GM21723 (cell line): ENCODE measurements around the gene TP53AIP1.

Source experiments
- ATAC-seq: cut with Tn5 transposase; IDR thresholded peaks from one replicate; pipeline ENCODE4 v1.9.1; 2021; ENCODE audit warnings: mild to moderate bottlenecking, moderate library complexity; ENCODE audit not compliant: unreplicated experiment

Gene TP53AIP1

DNA sequence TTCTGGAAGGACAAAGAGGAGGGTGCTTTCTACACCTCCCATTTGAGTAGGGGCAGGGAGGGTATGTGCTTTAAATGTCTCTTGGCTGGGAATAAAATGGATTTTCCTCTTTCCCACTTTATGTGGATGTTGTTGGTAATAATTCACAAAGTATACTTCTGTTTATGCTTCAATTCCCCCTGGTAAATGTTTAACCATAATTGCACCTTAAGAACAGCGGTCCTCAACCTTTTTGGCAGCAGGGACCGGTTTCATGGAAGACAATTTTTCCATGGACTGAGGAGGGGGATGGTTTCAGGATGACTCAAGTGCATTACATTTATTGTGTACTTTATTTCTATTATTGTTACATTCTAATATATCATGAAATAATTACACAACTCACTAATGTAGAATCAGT is 4.0 kb upstream of the TP53AIP1 start:
- ATAC-seq = no peak

DNA sequence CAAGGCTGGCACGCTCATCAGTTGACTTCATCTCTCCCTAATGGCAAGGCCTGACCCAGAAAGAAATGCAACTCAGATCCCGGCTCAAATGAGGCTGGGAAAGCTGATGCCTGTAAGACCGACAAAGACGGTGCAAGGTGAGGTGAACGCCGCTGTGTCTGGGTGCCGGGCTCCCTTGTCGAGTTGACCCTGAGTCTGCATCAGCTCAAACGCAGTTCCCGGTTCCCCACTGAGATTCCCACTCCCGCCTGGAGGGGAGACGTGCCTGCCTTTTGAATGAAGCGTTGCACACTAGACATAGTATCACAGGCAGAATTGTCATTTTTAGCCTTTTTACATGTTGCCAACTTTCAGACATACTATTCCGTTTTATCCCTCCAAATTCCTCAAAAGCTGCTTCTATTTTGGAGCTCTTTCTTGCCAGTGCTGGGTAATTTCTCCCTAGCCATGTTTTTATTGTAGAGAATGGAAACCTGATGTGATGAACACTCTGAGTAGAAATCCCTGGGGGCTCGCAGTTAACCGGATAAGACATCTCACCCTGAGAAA is 831 bp upstream of the TP53AIP1 start:
- no peak for ATAC-seq

DNA sequence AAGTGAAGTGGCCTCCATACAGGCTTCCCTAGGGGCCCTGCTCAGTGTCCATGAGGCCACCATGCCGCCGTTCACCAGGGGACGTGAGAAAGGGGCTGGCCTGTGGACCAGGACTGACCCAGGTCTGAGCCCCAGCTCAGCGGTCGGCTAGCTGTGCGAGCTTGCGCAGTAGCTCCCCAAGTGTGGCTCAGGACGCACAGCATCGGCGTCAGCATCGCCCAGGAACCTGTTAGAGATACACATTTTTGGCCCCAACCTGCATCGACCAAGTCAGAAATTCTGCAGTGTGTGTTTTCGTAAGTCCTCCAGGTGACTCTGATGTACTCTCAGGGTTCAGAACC is 429 bp downstream of the TP53AIP1 start:
- no peak for ATAC-seq

DNA sequence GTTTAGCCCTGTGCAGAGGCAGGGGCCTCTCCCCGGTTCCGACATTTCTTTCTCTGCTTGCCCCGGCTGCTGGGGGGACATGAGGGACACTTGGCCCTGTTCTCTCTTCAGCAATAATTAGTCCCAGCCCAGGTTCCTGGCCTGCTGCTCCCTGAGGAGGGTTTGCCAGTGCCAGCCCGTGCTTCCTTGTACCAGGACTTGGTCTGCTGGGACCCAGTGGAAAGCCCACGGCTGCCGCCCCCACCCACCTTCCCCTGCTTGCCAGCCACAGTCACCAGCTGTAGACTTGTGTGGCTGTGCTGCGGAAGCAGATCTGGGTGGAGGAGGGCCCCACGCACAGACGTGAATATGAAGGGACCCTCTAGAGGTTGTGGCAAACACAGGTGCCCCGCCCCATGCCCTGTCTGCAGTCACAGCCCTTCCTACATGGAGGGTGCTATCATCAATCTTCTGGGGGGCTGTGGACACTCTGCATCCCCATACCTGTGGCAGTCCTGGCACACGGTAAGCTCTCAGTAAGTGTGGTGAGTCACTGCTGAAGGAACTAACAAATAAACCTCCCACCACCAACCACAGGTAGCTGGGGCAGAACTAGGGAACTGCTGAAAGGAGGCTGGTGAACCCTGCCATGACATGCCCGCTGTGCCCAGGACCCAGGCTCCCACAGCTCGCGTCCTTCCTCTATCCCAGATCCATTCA is 949 bp downstream of the TP53AIP1 start:
- no peak for ATAC-seq

DNA sequence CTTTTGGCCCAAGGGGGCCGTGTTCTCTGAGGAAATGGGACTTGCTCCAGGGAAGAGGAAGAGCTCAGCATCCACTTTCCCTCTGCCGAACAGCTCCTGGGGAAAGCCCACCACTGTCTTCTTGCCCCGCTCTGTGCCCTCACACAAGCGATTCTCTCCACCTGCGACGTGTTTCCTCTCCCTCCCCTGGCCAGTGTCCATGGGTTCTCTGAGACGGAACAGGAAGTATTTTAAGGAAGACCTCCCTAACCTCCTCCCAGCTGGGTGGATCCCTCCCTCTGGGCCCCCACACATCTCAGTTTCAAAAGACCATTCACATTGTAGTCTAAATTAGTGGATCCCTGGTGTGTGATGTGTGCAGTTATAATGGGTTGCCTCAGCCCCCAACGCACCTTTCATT is 1.6 kb downstream of the TP53AIP1 start:
- ATAC-seq = no peak

DNA sequence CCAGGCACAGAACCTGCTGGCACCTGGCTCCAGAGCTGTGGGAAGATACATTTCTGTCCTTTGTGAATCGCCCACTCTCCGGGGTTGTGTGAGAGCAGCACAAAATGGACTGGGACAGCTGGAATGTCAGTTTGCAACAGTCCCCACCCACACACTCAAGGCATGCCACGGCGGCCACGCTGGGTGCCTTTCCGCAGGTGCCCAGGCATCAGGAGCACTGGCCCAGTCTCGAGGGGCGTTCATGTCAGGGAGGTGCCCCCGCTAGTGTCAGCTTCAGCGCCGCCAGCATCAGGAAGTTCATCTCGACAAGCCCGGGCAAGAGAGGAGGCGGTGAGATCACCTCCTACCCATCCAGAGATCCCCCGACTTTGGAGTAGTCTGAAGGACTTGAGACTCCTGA is 2.1 kb downstream of the TP53AIP1 start:
- no peak for ATAC-seq

DNA sequence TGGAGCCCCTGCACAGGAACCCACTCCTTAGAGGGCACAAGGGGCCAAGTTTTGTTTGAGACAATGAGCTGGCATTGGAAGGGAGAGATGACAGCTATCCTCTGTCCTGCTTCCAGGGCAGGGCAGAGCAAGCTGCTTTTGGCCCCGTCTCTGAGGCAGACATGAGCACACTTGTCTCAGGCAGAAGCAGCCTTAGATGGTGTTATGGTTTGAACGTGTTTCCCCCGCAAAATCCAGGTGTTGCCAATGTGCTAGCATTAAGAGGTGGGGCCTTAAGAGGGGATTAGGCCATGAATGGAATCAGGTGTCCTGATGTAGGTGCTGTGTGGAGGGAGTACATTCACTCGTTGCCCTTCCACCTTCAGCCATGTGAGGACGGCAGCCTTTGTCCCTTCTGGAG is 2.5 kb downstream of the TP53AIP1 start:
- no peak for ATAC-seq

DNA sequence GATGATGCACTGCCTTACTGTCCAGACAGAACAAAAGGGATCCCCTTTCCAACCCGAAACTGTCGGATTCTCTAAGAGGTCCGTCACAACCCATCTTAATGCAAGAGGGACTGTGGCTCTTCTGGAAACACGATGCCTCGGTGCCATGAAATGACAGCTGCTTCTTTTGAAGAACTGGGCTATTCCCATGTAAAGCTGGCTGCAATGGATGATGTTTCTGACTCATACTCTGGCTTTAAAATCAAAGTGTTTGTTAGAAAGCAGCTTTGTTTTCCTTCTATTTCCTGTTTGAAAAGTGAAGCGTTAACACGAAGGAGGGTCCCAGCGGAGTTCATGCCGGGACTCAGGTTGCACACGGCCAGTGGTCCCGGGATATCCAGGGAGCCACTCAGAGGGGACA is 3.1 kb downstream of the TP53AIP1 start:
- no peak for ATAC-seq

DNA sequence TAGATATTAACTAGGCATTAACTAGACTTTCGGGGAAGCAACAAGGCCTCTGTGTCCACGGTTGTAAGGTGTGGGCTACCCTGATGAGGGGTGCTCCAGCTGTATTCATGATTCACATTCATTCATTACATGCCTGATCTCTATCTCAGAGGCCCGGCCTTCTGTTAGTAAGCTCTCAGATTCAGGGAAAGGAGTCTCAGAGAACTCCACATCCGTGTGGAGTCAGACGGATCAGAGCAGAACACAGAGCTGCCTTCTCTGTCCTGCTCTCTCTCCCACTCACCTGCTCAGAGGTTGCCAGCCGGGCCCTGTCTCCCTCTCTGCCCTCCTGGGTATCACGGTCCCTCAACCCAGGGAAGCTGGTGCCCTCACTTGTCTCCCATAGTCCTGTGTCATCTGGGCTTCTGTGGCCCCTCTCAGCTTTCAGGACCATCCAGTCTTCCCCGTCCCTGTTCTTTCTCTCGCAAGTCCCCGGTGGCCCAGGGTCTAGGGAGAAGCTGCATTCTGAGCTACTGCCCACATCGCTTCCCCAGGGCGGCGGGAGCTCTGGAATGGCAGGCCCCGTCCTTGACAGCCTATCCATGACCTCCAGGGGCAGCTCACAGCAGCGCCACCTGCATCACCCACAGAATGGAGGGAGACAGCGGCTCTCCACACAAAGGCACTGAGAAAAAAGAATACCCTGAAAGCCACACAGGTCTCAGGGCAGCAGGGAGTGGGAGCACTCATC is 4.3 kb downstream of the TP53AIP1 start:
- ATAC-seq = no peak

DNA sequence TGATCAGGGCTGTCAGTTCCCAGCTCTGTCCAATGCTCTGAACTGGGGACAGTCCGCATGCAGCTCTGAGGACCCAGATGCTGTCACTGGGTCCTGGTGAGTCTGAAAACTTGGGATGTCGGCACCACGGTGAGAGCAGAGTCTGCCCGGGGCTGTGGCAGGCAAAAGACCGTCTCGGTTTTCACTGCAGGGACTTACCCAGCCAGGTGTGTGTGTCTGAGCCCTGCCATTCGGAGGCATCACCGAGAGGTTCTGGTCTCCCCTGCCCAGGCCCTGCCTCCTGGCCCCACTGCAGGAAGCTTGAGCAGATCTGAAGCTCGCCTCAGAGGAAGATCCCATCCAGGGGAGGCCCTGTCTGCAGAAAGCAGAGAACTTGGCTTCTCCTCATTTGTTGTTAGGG is 5.2 kb downstream of the TP53AIP1 start:
- no peak for ATAC-seq

DNA sequence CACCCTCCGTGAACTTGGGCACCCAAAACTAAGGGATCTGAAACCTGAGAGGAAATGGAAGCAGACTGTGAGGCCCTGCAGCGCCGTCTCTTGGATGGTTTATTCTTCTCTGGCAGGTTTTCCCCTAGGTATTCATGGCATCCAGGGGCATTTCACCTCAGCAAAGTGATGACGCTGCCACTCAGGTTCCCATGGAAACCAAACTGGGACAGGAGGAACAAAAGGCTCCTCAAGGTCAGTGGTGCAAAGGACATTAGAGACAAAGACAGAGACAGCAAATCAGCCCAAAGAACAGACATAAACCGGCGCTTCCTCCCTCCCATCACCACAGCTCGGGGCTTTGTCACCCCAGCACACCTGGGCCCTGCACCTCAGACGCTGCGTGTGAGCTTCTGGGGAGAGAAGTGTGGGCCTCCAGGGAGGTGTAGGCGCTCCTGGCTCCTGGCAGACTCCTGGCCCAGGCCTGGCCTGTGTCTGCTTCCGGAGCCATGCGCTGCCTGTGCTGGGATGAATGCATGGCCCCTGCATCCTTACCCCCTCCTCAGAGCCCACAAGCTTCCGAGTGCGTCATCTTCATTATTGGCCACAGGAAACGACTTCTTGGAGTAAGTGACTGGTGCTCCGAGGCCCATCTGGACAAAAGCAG is 5.9 kb downstream of the TP53AIP1 start:
- no peak for ATAC-seq

DNA sequence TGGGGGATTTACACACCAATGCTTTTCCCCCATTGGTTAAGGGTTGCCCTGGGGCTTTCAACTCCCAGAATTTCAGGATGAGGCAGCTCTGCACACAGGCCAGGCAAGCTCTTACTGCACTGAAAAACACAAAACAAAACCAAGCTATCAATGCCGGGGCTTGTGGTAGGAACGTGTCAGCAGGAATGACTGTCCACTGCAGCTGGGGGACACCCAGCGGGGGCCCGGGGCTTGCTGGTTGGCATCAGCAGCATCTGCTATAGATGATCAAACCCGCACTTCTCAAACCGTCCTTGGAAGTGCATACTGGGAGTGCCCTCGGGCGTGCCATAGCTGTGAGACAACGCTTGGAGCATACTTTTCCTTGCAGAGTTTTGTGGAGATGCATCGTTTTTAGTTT is 7.7 kb downstream of the TP53AIP1 start:
- ATAC-seq = no peak

DNA sequence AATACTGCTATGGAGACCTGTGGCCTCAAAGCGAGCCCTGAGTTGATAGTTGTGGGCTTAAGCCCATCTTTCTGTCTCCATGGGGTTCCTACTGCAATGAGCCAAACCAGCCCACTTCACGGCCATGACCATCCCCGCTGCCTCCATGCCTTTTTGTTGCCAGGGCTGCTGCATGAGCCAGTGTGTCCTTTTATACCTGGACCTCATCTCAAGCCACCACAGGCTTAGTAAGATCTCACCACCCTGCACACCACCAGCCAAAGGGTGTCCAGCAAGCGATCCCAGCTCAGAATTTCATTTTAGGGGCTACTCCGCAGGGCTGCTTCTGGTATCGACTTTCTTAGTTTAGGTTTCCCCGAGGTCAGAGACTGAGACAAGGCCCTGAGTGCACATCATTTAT is 8.3 kb downstream of the TP53AIP1 start:
- no peak for ATAC-seq

DNA sequence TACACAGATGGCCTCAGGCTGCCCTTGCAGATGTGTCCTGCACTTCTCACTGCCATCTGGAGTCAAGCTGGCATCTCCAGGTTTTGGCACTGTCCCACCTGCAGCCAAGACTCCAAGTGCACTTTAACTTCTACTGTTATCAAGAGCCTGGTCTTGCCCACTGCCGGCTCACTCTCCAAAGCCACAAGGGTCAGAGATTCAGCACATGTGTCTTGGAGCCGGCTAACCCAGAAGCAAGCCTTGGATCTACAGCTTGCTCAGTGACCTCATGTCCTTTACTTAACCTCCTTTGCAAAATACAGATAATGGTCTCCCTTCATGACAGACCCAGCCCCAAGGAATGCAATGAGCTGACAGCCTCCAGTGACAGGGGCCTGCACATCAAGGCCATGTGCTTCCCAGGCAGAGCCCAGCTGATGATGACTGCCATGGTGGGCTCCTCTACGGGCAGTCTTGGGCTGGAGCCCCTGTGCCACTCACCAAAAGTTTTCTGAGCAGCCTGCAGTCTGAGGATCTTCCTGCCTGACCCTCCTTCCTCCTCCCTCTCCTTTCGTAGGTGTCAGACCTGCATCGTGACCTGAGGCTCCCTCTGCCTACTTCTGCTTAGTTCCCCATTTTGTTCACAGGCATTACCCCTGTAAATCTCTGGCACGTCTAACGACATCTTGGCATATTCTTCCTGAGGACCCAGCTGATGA is 9.0 kb downstream of the TP53AIP1 start:
- ATAC-seq = no peak

DNA sequence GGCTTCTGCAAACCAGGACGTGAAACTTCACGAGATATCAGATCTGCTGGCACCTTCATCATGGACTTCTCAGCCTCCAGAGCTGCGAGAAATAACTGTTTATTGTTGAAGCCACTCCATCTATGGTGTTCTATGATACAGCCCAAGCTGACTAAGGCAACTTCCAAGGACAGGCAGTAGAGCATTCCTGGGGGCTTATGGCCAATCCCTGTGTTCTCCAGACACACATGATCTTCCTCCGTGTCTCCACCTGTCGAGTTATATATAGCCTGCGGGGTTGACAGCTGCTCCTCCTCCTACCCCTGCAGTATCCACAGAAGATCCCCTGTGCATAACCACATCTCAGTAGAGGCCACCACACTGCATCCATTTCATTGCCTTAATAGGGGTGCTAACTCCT is 11.0 kb downstream of the TP53AIP1 start:
- no peak for ATAC-seq

DNA sequence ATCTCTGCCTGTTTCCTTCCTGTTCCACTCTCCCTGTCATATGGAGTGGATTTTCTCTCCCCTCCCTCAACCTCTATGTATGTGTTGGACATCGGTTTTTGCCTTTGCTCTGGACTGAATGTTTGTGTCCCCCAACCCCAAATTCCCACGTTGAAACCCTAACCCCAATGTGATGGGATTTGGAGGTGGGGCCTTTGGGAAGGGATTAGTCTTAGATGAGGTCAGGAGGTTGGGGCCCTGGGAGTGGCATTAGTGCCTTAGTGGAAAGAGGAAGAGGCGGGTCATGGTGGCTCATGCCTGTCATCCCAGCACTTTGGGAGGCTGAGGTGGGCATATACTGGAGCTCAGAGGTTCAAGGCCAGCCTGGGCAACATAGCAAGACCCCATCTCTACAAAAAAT is 11.6 kb downstream of the TP53AIP1 start:
- ATAC-seq = no peak

DNA sequence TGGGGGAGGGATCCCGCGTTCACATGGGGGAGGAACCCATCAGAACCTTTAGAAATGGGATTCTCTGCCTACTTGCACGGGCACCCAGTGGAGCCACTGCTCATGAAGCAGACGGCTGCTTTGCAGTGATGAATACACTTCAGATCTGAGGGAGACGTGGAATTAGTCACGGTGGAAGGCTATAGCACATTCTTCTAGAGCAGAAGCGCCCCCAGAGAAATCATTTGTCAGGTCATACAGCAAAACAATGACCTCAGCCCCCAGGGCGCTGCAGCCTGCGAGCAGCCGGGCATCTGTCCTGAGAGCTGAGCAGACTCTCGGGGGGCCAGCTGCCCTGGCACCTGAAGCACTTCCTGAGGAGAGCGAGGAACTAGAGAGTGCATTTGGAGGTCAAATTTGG is 12.7 kb downstream of the TP53AIP1 start:
- no peak for ATAC-seq

DNA sequence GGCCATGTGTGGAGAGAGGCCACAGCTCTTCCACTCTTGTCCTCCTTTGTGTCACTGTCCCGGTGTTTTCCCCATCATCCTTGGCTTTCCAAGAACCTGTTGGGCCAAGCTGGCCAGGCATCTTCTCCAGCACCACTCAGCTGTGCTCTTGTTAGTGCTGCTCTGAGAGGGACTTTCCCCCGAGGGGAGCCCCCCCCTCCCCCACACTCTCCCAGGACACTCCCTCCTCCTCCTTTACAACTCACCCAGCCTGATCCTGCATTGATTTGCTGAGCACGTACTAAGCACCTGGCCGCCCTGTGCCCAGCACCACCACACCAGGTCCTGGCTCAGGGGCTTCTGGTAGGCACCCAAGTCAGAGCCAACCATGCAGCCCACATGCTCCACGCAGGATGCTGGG is 13.2 kb downstream of the TP53AIP1 start:
- no peak for ATAC-seq

DNA sequence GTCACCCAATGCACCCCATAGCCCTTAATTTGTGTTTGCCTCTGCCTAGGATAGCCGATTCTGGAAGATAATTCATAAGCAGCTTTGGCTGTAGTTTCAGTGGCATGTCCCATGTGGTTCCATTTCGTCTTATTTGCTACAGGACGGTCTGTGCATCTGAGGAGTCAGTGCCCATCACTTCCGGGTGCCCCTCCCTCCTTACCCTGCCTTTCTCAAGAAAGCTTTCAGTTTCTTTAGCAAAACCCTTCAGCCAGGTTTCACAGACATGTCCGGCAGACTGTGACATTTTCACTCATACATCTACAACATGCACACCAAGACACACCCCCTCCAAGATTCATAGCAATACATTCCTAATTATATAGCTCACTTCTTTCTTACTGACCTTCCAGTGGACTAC is 14.3 kb downstream of the TP53AIP1 start:
- ATAC-seq = peak; percentile 97

DNA sequence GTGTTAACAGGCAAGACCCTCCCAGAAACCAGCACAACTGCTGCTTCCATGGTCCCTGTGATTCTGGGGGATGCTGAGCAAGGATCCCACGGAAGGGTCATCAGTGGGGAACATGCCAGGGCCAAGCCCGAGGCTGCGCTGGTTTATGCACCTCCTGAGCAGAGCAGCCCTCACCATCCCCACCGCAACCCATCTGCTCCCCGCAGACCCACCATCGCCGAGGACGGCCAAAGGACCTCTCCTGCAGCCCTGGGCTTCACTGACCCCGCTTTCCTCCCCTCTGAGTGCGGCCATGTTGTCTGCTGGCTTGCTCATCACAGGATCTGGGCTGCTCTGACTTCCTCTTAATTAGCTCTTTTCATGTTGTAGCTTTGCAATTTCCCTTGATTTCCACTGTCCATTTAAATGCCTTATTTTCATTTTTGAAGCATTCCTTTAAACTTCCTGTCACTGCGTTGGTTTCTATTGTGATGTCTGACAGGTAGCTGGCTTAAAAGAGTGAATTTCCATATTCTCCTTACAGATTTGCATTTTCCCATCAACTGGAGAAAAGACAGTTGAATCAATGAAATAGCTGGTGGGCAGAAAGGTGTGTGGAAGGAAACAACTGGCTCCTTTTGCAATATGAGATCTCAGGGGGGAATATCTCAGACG is 14.9 kb downstream of the TP53AIP1 start:
- no peak for ATAC-seq

DNA sequence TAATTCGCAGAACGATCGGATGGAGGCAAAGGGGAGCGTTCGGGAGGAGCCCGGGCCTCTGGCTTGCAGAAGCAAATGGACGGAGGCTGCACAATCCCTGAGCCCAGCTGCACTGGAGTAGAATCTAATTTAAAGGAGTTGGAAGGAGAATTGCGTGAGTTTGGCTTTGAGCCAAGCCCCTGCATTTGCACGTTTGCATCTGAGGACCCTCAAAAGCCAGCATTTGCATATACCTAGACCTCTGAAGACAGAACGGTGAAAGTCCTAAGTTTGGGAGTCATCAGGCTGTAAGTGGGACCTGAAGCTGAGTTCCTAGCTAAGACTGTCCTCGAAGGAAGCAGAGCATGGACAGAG is 15.6 kb downstream of the TP53AIP1 start:
- ATAC-seq = no peak
